Stimulated activated CD4-positive, alpha-beta T cell treated with anti-CD3 and anti-CD28 coated beads, Interleukin-4, amount 100 ng/mL, for 1 hour (primary cell): Measurements from ENCODE around the gene SLC12A6.
"Not testable (repeated sequence)": the region's sequence is repeated elsewhere in the genome, so short reads cannot be mapped to it uniquely, and the experiment has no call there.

Experiments
- DNase-seq: peaks from one replicate; pipeline ENCODE4 v3.0.0-alpha.2; 2020

The SLC12A6 gene

GRCh38 chr15:34248190-34248589 lies 89.4 kb downstream of the SLC12A6 start:
- DNase-seq: no peak

- DNase-seq: no peak
Measured at GRCh38 chr15:34246276-34246976, 91.2 kb downstream of the SLC12A6 start.

GRCh38 chr15:34243226-34243625 lies 94.4 kb downstream of the SLC12A6 start:
- DNase-seq: no peak

- DNase-seq: no peak
Measured at GRCh38 chr15:34242331-34242710, 95.3 kb downstream of the SLC12A6 start.

- DNase-seq: no peak
Measured at GRCh38 chr15:34241376-34242330, 95.9 kb downstream of the SLC12A6 start.

GRCh38 chr15:34240537-34240936 lies 97.0 kb downstream of the SLC12A6 start:
- no peak for DNase-seq

- DNase-seq: peak; percentile 36
Measured at GRCh38 chr15:34239151-34239808, 98.3 kb downstream of the SLC12A6 start.

- DNase-seq: no peak
Measured at GRCh38 chr15:34233614-34234013, 104.0 kb downstream of the SLC12A6 start.

GRCh38 chr15:34223904-34224596 lies 113.5 kb downstream of the SLC12A6 start:
- no peak for DNase-seq

- no peak for DNase-seq
Measured at GRCh38 chr15:34217587-34218225, 119.9 kb downstream of the SLC12A6 start.

- no peak for DNase-seq
Measured at GRCh38 chr15:34216527-34217270, 120.9 kb downstream of the SLC12A6 start.

GRCh38 chr15:34214135-34214534 lies 123.4 kb downstream of the SLC12A6 start:
- no peak for DNase-seq

- DNase-seq: no peak
Measured at GRCh38 chr15:34213690-34214089, 123.9 kb downstream of the SLC12A6 start.

GRCh38 chr15:34209421-34210282 lies 127.9 kb downstream of the SLC12A6 start, which contains the start of gene KATNBL1:
Gene KATNBL1 (minus strand): TSS chr15:34210096. CDS start chr15:34163676, 46,420 bp downstream.
- DNase-seq: peak; percentile 99

GRCh38 chr15:34206011-34206410 lies 131.6 kb downstream of the SLC12A6 start:
- DNase-seq: no peak

- DNase-seq: no peak
Measured at GRCh38 chr15:34203936-34204335, 133.6 kb downstream of the SLC12A6 start.

GRCh38 chr15:34203305-34203704 lies 134.3 kb downstream of the SLC12A6 start:
- DNase-seq: no peak

GRCh38 chr15:34193272-34193671 lies 144.3 kb downstream of the SLC12A6 start:
- DNase-seq: not testable (repeated sequence)

- no peak for DNase-seq
Measured at GRCh38 chr15:34188711-34189110, 148.9 kb downstream of the SLC12A6 start.

GRCh38 chr15:34185666-34186065 lies 151.9 kb downstream of the SLC12A6 start:
- DNase-seq: no peak
